EL (cell line): ENCODE data around the gene HERC4.
"Not testable (repeated sequence)": the region's sequence is repeated elsewhere in the genome, so short reads cannot be mapped to it uniquely, and the experiment has no call there.

Source experiments
- DNase-seq: peaks from one replicate; pipeline ENCODE4 v3.0.0-alpha.2; 2016

Gene HERC4

DNA sequence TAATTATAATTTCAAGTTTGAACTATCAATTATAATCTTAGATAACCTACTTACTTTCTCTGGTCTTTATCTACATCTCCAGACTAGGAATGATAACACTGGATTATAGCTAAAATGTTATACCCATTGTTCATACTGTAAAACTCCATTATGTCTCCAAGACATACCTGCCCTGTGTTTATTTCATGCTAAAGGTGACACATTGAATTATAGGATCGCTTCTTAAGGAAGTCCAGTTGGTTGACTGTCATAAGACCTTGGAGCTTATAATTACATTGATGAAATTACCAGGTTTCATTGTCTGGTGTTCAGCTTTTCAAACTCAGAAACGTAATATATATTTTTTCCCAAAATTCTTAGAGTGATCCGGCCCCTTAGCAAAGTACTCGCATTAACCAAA lies 15.5 kb upstream of the HERC4 start:
- no peak for DNase-seq

DNA sequence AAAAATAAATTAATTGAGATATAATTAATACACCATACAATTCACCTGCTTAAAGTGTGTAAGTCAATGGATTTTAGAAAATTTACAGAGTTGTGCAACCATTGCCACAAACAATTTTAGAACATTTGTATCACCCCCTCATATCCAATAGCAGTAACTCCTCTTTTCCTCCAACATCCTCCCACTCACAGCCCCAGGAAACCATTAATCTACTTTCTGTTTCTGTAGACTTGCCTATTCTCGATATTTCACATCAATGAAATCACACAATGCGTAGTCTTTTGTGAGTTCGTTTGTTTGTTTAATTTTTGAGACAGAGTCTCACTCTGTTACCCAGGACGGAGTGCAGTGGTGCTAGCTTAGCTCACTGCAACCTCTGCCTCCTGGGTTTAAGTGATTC lies 13.7 kb upstream of the HERC4 start:
- DNase-seq: peak; percentile 63

DNA sequence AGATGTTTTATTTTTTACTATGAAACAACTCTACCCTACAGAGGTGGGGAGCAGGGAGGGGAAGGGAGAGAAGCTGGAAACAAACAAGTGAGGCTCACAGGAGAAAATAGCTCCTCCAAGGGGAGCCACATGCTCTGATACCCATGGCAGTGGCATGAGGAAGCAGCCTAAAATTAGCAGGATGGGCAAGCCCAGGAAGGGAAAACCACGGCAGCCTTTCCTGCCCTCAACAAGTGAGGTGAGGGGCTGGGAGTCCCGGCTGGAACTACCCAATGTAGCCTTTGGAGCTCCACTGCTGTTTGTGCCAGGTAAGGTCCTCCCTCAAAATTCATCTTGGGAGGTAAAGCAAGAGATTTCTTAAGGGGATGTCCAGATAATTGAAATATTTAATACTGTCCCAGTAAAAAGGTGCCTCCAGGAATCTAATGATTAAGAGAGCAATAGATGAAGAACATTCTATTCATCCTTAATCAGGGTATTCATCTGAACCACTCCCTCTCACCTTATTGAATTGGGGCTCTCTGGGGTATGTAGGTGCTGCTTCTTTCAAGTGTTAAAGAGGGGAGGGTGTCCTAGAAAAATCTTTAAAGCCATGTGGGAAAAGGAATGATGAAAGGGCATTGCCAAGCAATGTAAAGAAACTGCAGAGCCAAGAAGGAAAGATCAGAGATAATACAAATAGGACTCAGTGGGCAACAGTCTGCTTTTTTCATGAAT lies 12.8 kb upstream of the HERC4 start:
- DNase-seq: peak; percentile 49

DNA sequence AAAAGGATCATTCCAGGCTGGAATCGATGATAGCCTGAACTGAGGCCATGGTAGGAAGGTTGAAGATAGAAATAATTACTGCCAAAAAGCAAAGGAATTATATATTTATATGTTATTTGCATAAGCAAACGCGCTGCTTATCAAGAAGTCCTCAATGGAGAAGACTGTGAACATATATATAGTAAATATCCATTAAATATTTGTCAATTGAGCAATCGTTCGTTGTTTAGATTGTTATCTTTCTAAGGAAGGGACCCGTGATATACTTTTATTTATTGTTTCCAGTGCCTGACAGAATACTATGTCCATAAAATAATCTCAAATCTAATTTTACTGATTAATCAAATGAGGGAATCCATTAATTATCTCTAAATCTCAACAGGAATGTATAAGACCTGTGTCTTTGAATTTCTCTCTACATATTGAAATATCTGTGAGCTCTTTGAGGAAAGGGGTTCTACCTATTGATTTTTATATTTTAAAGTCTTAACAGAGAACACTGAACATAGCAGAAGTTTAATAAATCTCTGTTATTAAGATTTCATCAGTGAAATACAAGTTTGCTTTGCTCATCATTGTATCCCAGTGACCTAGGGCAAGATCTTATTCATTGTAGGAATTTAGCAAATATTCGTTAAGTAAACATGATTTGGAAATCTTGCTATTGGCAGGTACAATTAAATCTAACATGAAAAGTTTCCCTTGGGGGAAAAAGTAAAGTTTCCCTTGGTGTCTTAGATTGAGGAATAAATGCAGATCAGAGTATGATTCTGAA lies 12.0 kb upstream of the HERC4 start:
- peak; percentile 54 for DNase-seq

DNA sequence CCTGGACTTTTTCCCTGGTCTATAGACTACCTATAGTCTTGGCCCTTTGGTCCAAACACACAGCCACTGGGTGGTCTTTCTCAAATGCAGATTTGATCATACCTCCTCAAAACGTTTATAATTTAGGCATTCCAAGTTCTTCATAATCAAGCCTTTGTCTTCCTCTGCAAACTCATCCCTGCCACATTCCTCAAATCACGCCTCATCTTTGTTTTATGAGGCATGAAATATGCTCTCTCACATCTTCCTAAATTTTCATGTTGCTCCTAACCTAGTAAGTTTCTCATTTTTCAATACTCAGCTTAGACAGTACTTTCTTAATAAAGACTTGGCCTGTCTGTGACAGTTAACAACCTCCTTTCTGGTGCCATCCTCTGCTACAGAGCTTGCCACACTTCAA lies 10.9 kb upstream of the HERC4 start:
- peak; percentile 70 for DNase-seq

DNA sequence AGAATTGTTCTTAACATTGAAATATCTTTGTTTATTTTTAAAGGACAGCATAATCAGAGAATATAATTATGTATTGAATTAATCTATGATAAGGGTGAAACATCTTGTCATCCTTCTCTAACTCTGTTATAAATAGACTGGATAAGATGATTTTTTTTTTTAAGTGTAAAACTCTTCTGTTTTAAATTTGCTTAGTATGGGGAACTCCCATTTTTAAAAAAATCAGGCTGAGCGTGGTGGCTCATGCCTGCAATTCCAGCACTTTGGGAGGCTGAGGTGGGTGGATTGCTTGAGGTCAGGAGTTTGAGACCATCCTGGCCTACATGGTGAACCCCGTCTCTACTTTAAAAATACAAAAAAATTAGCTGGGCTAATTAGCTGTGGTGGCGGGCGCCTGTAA lies 9.4 kb upstream of the HERC4 start:
- no peak for DNase-seq

DNA sequence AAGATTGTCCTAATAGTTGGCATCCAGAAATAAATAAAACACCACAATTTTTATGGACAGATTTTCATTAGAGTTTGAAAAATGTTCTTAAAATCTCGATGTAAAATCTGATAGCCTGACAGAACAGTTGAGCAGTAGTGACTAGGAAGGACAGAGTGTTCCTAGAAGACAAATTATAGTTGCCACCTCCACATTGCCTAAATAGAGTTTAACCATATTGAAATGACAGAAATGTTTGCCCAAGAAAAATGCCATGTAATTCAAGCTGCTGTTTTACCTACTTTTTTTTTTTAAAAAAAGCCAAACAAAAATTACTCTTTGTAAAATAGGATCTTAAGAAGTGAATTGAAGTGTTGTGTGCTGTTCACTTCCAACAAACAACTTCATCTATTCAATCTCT lies 8.9 kb upstream of the HERC4 start:
- DNase-seq: no peak

DNA sequence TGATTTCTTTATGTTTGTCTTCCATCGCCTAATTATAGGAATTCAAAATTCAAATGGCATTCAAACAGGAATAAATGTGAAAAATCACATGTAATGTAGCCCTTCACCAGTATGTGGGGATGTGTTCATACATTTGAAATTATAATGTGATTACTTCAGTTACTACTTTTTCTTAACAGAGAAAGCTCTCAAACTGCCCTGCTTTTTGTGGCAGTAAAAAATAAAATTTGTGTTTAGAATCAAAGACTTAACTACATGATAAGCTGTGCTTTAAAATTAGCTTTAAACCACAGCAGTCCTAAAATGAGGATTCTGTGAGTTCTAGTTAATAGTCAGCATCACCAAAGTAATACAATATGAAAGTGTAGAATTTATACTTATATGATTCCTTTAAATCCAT lies 7.8 kb upstream of the HERC4 start:
- peak; percentile 61 for DNase-seq

DNA sequence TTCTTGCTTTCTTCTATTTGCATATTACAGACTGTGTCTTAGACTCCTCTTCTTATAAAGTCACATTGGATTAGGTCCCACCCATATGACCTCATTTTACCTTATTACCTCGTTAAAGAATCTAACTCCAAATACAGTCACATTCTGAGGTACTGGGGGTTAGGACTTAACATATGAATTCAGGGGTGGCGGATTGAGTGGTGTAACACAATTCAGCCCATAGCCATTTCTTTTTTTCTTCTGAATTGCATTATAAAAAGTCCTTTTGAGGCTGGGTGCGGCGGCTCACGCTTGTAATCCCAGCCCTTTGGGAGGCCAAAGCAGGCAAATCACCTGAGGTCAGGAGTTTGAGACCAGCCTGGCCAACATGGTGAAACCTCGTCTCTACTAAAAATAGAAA lies 6.8 kb upstream of the HERC4 start:
- no peak for DNase-seq

DNA sequence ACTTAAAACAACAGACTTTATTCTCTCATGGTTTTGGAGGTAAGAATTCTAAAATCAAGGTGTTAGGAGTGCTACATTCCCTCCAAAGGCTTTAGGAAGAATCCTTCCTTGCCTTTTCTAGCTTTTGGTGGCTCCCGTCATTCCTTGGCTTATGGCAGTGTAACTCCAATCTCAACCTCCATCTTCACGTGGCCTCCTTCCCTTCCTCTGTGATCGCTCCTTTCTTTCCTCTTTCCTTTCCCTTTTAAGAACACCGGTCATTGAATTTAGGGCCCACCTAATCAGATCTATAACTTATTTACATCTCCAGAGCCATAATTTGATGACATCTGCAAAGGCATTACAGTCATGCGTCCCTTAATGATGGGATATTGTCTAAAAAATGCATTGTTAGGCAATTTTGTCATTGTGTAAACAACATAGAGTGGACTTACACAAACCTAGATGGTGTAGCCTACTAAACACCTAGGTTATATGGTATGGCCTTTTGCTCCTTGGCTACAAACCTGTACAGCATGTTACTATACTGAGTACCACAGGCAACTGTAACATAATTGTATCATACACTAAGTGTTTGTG lies 5.9 kb upstream of the HERC4 start:
- DNase-seq: no peak

DNA sequence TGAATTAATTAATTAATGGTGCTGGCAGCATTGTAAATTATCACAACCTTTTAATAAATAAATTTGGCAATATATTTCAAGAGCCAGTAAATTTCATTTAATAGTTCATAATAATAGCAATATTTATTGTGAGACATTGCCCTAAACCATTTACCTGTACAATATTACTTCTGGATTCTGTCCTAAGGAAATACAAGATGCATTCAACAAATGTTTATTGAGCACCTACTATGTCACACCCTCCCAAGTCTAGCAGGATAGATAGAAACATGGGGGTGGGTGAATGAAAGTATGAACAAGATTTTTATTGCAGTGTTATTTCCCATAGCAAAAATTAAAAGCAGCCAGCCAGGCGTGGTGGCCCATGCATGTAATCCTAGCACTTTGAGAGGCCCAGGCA lies 4.4 kb upstream of the HERC4 start:
- DNase-seq: no peak

DNA sequence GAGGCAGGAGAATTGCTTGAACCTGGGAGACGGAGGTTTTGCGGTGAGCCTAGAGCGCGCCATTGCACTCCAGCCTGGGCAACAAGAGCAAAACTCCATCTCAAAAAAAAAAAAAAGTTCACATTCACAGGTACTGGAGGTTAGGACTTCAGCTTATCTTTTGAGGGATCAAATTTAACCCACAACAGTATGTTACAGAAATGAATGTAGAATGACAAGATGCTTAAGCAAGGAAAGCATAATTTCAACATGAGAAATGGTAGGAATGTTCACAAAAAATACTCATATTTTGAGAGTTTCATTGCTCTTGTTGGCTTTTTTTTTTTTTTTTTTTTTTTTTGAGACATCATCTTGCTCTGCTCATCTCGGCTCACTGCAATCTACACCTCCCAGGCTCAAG lies 1.9 kb upstream of the HERC4 start:
- no peak for DNase-seq

DNA sequence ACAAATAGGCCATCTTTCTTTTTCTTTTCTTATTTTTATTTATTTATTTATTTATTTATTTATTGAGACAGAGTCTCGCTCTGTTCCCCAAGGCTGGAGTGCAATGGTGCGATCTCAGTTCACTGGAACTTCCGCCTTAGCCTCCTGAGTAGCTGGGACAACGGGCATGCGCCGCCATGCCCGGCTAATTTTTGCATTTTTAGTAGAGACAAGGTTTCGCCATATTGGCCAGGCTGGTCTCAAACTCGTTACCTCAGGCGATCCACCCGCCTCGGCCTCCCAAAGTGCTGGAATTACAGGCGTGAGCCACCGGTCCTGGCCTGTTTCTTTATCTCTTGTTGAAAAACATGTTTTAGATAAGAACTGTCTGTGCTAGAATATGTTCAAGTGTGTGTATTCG lies 998 bp upstream of the HERC4 start:
- not testable (repeated sequence) for DNase-seq

DNA sequence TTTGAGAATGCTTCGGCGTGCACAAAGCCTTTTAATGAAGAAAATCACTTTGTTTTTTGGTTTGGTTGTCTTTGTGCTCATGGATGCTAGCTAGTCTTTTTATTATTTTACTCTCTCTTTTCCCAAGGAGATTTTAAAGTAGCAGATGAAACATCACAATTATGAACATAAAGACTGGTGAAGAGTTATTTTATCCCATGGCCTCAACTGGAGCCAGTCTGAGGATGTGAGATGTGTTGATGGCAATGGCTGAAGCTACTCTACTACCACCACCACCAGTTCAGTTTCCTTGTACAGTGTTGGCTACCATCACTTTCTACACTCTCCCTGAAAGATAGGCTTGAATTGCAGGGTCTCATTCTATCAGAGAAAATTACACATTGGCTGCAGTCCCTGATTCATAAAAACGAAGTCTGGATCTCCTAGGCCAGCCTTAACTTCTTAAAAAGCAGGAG lies 494 bp upstream of the HERC4 start:
- DNase-seq: no peak

DNA sequence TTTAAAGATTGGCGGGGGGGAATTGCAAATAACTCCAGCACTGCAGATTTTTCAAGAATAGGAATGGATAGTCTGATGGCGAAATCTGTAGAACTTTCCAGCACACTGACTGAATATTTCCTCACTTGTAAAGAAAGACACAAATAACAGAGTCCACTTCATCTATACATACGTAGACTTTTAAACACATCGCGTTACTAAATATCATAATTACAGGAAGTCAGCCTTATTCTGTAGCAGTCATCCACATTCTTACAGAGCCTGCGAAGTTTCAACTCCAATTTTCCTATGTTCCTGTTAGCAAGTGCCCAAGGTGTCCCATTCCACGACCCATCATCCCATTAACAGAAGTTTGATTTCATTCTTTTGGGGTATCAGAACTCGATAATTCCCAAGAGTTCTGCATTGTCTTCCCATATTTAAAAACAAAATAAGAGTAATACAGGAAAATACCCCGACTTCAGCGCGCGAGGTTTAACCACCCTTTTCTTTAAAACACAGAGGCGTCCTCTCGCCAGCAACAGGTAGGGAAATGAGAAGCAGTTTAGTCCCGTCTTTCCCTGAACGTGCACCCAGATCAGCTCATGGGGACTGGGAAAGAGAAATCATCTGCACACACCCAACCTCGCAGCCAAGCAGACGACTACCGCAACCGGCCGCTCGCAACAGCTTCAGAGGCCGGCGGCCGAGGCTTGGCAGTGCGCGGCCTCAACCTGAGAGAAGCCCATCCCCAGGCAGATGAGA lies 880 bp downstream of the HERC4 start:
- peak; percentile 36 for DNase-seq

DNA sequence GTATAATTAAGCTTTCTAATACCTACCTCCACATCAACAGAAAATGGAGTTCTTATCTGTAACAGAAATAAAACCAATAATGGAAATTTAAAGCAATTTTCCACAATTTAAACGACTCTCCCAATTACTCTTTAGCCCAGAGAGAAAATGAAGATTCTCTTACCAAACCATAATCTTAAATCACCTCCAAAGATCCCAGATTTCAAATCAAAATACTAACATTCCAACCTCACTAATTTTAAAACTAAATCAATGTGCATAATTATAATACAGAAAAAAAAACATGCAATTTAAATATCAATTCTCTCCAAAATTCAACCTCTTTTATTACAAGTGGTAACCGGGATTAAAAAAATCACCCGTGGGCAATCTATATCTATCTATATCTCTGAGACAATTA lies 1.5 kb downstream of the HERC4 start:
- no peak for DNase-seq

DNA sequence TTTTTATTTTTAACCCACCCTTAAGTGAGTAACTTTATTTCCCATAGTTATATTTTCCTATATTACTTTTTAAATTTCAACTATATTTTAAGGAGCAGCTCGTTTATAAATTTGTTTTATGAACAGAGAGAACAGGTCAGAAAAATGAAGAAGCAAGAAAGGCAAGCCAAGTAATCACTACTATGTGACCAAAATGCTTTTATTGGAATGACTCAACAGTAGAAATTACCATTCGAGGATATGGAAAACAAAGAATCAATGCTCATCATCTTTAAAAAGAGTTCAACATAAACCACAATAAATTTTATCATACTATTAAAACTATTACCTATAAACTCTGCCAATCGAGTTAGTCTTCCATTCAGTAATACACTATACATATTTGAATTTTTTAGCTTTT lies 7.6 kb downstream of the HERC4 start:
- no peak for DNase-seq

DNA sequence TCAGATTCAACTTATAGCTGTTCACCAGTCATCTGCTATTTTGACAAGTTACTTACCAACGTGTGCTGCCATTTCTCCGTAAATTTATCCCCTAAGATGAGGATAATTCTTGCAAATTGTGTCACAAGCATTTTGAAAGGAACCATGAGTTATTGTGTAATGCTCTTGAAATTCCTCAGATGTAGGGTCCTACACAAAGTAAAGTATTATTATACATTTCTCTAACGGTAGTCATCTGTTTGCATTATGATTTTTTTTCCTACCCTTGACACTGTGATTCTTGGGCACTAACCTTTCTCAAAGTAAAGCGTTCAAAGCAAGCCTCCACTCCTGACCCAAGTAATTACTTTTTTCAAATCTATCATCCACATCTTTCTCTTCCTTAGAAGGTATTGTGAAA lies 8.1 kb downstream of the HERC4 start:
- no peak for DNase-seq

DNA sequence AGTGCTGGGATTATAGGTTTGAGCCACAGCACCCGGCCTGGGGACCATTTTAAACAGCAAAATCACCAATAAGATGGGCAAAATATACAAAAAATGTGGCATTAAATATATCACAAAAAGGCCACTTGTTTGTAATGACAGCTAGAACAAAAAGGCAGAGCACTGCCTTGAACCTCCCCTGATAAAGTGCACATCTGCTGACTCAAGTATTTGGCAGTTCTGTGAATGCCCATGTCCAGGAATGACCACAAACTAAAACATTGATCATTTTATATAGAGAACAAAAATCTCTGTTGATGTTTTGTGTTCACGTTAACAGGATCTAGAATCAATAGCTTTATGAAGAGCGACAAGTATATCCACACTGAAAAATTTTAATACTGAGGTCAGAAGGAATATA lies 21.5 kb downstream of the HERC4 start:
- no peak for DNase-seq

DNA sequence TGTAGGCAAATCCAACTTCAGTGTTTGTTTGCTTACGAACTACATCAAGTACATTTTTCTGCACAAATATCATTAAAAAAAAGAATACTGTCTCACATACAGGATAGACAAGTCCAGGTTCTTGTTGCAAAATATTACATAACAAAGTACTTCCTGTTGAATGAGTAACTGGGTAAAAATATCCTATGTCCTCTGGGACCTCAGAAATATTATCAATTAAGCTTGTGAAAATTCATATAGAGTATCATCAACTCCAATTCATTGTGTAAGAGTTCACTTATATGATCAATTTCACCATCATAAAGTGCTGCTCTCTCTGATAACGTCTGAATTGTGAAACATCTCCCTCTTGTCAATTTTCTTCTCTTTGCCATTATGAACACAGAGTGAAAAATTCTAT lies 22.6 kb downstream of the HERC4 start:
- no peak for DNase-seq

DNA sequence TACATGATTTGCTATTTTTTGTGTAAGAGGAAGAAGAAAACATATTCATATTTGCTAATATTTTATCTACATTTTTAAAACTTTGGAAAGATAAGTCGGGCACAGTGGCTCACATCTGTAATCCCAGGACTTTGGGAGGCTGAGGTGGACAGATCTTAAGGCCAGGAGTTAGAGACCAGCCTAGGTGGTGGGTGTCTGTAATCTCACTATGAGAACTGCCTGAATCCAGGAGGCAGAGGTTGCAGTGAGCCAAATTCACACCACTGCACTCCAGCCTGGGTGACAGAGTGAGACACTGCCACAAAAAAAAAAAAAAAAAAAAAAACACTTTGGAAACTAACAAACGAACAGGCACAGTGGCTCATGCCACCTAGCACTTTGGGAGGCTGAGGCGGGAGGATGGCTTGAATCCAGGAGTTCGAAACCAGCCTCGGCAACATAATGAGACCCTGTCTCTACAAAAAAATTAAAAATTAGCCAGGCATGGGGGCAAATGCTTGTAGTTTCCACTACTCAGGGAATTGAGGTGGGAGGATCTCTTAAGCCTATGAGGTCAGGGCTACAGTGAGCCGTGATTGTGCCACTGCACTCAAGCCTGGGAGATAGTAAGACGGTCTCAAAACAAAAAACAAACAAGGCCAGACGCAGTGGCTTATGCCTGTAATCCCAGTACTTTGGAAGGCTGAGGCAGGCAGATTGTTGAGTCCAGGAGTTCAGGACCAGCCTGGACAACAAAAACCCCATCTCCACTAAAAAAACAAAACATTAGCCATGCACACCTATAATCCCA lies 25.6 kb downstream of the HERC4 start:
- DNase-seq: no peak

DNA sequence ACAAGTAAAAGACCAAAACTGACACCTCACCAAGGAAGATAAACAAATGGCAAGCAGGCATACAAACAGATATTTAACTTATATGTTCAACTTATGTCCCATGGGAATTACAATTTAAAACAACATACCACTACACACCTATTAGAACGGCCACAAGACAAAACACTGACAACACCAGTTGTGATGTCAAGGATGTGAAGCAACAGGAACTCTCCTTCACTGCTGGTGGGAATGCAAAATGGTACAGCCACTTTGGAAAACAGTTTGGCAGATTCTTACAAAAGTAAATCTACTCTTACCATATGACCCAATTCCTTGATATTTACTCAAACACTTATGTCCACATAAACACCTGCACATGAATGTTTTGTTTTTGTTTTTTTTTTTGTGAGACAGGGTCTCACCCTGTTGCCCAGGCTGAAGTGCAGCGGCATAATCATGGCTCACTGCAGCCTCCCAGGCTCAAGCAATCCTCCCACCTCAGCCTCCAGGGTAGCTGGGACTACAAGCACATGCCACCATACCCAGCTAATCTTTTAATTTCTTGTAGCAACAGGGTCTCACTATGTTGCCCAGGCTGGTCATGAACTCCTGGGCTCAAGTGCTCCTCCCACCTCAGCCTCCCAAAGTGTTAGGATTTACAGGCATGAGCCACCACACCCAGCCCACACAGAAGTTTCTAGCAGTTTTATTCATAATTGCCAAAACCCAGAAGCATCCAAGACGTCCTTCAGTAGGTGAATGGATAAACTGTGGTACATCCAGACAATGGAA lies 27.3 kb downstream of the HERC4 start:
- no peak for DNase-seq
